ENCODE data around the gene MLLT11.

The MLLT11 gene

GRCh38 chr1:151037032-151037431 lies 23.2 kb upstream of the MLLT11 start:
- H3K36me3 ChIP-seq (ENCODE audit: control insufficient read depth, low read length): peaks cover 7% of the 10 kb centered on the region
- H3K9me3 ChIP-seq (ENCODE audit: control insufficient read depth, insufficient read depth, low read length): no peaks in the 10 kb centered on the region
- no peaks in the 10 kb centered on the region for H3F3A ChIP-seq (ENCODE audit: control insufficient read depth, insufficient read depth)
- H3K27ac ChIP-seq (ENCODE audit: low read depth, low read length): no peak overlapping the region
- no peaks in the 10 kb centered on the region for H4K20me1 ChIP-seq (ENCODE audit: control insufficient read depth, insufficient read depth, low read depth, low read length)
- no peak for TF ChIP-seq EZH2phosphoT487 (IDR thresholded peaks at IDR 0.05; ENCODE audit: borderline replicate concordance, low read length)
- no peak for TF ChIP-seq CTCF (IDR thresholded peaks at IDR 0.05; ENCODE audit: low read depth, low read length, poor library complexity, severe bottlenecking)
- H3K79me2 ChIP-seq (ENCODE audit: control insufficient read depth, low read length): no peaks in the 10 kb centered on the region
- no peak overlapping the region for H3K4me3 ChIP-seq (ENCODE audit: low read length)
- H3K27me3 ChIP-seq (ENCODE audit: control insufficient read depth, low read length): no peaks in the 10 kb centered on the region
- H3K4me2 ChIP-seq (ENCODE audit: low read length): no peak overlapping the region
- no peaks in the 10 kb centered on the region for H3K9me2 ChIP-seq (replicated peaks; ENCODE audit: control insufficient read depth, low read length)
- no peaks in the 10 kb centered on the region for H3K4me1 ChIP-seq (ENCODE audit: control insufficient read depth, low read length)

- no peak overlapping the region for H3K4me2 ChIP-seq (ENCODE audit: low read length)
These were observed 20.7 kb upstream of the MLLT11 start for GRCh38 chr1:151039521-151039920.

GRCh38 chr1:151043163-151043562 lies 17.0 kb upstream of the MLLT11 start:
- H3K9me3 ChIP-seq (ENCODE audit: control insufficient read depth, insufficient read depth, low read length): no peaks in the 10 kb centered on the region
- no peaks in the 10 kb centered on the region for H3K27me3 ChIP-seq (ENCODE audit: control insufficient read depth, low read length)
- H3K27ac ChIP-seq (ENCODE audit: low read depth, low read length): no peak overlapping the region
- no peaks in the 10 kb centered on the region; the same call in 1 of the 2 replicates for H3F3A ChIP-seq (ENCODE audit: control insufficient read depth, insufficient read depth)
- no peaks in the 10 kb centered on the region for H3K36me3 ChIP-seq (ENCODE audit: control insufficient read depth, low read length)
- no peaks in the 10 kb centered on the region for H3K79me2 ChIP-seq (ENCODE audit: control insufficient read depth, low read length)
- H3K4me2 ChIP-seq (ENCODE audit: low read length): no peak overlapping the region
- H3K4me3 ChIP-seq (ENCODE audit: low read length): no peak overlapping the region
- H3K4me1 ChIP-seq (ENCODE audit: control insufficient read depth, low read length): peaks cover 11% of the 10 kb centered on the region
- TF ChIP-seq EZH2phosphoT487 (IDR thresholded peaks at IDR 0.05; ENCODE audit: borderline replicate concordance, low read length): no peak
- no peak for TF ChIP-seq CTCF (IDR thresholded peaks at IDR 0.05; ENCODE audit: low read depth, low read length, poor library complexity, severe bottlenecking)
- no peaks in the 10 kb centered on the region for H4K20me1 ChIP-seq (ENCODE audit: control insufficient read depth, insufficient read depth, low read depth, low read length)
- no peaks in the 10 kb centered on the region for H3K9me2 ChIP-seq (replicated peaks; ENCODE audit: control insufficient read depth, low read length)

More at GRCh38 chr1:151039521-151039920, 20.7 kb upstream of the MLLT11 start:
- H3K9me3 ChIP-seq (ENCODE audit: control insufficient read depth, insufficient read depth, low read length): no peaks in the 10 kb centered on the region
- H4K20me1 ChIP-seq (ENCODE audit: control insufficient read depth, insufficient read depth, low read depth, low read length): no peaks in the 10 kb centered on the region
- H3K36me3 ChIP-seq (ENCODE audit: control insufficient read depth, low read length): peaks cover 6% of the 10 kb centered on the region
- no peaks in the 10 kb centered on the region for H3K4me1 ChIP-seq (ENCODE audit: control insufficient read depth, low read length)
- no peaks in the 10 kb centered on the region for H3K79me2 ChIP-seq (ENCODE audit: control insufficient read depth, low read length)
- no peak for TF ChIP-seq CTCF (IDR thresholded peaks at IDR 0.05; ENCODE audit: low read depth, low read length, poor library complexity, severe bottlenecking)
- H3K27me3 ChIP-seq (ENCODE audit: control insufficient read depth, low read length): no peaks in the 10 kb centered on the region
- H3F3A ChIP-seq (ENCODE audit: control insufficient read depth, insufficient read depth): no peaks in the 10 kb centered on the region
- no peak overlapping the region for H3K4me3 ChIP-seq (ENCODE audit: low read length)
- H3K27ac ChIP-seq (ENCODE audit: low read depth, low read length): no peak overlapping the region
- no peaks in the 10 kb centered on the region for H3K9me2 ChIP-seq (replicated peaks; ENCODE audit: control insufficient read depth, low read length)

- H3K27ac ChIP-seq (ENCODE audit: low read depth, low read length): no peak within 1 kb of the TSS
These were observed 12.6 kb upstream of the MLLT11 start, which contains the start of gene C1orf56 for GRCh38 chr1:151047591-151047924. C1orf56 (plus strand) TSS chr1:151047751; CDS start chr1:151047848, 97 bp downstream.

More at GRCh38 chr1:151047591-151047924, 12.6 kb upstream of the MLLT11 start, which contains the start of gene C1orf56:
- no peaks in the 10 kb centered on the region for H3K9me2 ChIP-seq (replicated peaks; ENCODE audit: control insufficient read depth, low read length)
- H3F3A ChIP-seq (ENCODE audit: control insufficient read depth, insufficient read depth): peaks cover 33% of the 10 kb centered on the region
- H3K9me3 ChIP-seq (ENCODE audit: control insufficient read depth, insufficient read depth, low read length): no peaks in the 10 kb centered on the region
- peaks cover 17% of the 10 kb centered on the region for H3K4me1 ChIP-seq (ENCODE audit: control insufficient read depth, low read length)
- no peaks in the 10 kb centered on the region for H3K27me3 ChIP-seq (ENCODE audit: control insufficient read depth, low read length)
- H3K4me2 ChIP-seq (ENCODE audit: low read length): peak within 1 kb of the TSS; percentile 92
- H3K4me3 ChIP-seq (ENCODE audit: low read length): peak within 1 kb of the TSS; percentile 87
- H3K36me3 ChIP-seq (ENCODE audit: control insufficient read depth, low read length): peaks cover 21% of the 10 kb centered on the region
- no peak for TF ChIP-seq EZH2phosphoT487 (IDR thresholded peaks at IDR 0.05; ENCODE audit: borderline replicate concordance, low read length)
- peaks cover 2% of the 10 kb centered on the region; the same call in 1 of the 2 replicates for H4K20me1 ChIP-seq (ENCODE audit: control insufficient read depth, insufficient read depth, low read depth, low read length)
- no peaks in the 10 kb centered on the region for H3K79me2 ChIP-seq (ENCODE audit: control insufficient read depth, low read length)
